Esophagus (tissue), 2 donors: ENCODE measurements around the gene MMS22L. TPM values are rescaled to one million over a fixed set of nuclear protein-coding genes. Genes with fewer than 3 reads are reported as not detected.

ENCODE experiments used
- H3K27ac ChIP-seq, 2 donors: one replicate each; pipeline ENCODE4 v1.5.1; 2013; ENCODE audit warnings: low read depth in 2 of 2, mild to moderate bottlenecking in 2 of 2, inconsistent platforms in 1 of 2, low read length in 1 of 2, moderate library complexity in 1 of 2
- H3K27me3 ChIP-seq, 2 donors: one replicate each; pipeline ENCODE4 v1.6.1; 2013; ENCODE audit warnings: low read length in 2 of 2, control low read depth in 1 of 2, mild to moderate bottlenecking in 1 of 2; ENCODE audit not compliant: insufficient read depth in 2 of 2, control insufficient read depth in 1 of 2
- H3K36me3 ChIP-seq, 2 donors: one replicate each; pipeline ENCODE4 v1.6.1; 2013; ENCODE audit warnings: low read length in 1 of 2; ENCODE audit not compliant: control insufficient read depth in 2 of 2, insufficient read depth in 2 of 2
- H3K4me1 ChIP-seq, 2 donors: one replicate each; pipeline ENCODE4 v1.6.1; 2013; ENCODE audit warnings: low read length in 1 of 2; ENCODE audit not compliant: control insufficient read depth in 2 of 2, insufficient read depth in 2 of 2
- H3K4me3 ChIP-seq, 2 donors: one replicate each; pipeline ENCODE4 v1.5.1; 2013; ENCODE audit warnings: low read length in 2 of 2, mild to moderate bottlenecking in 2 of 2, low read depth in 1 of 2, moderate library complexity in 1 of 2
- H3K9me3 ChIP-seq, 2 donors: one replicate each; pipeline ENCODE4 v1.6.1; 2013; ENCODE audit warnings: mild to moderate bottlenecking in 2 of 2, low read depth in 1 of 2, low read length in 1 of 2, moderate library complexity in 1 of 2; ENCODE audit not compliant: control insufficient read depth in 2 of 2, insufficient read depth in 1 of 2
- WGBS, 2 donors: extraction: QIAGEN DNeasy Blood & Tissue Kit; methylation state at CpG; one replicate each; pipeline ENCODE4 v1.1.7; 2013; 5-methylcytosine and 5-hydroxymethylcytosine counted together
- polyA plus RNA-seq, 2 donors: library from polyadenylated mRNA; stranded (reverse); fragments of 200-250 nt; gene quantifications; one replicate each; pipeline ENCODE4 v1.2.3, GENCODE V29; 2013
- donor health status: healthy with polysubstance abuse.
- donor health status: Bipolar disorder and iron deficiency.

Gene MMS22L
- polyA plus RNA-seq, 2 donors, result 1.8 to 2.4 TPM

DNA sequence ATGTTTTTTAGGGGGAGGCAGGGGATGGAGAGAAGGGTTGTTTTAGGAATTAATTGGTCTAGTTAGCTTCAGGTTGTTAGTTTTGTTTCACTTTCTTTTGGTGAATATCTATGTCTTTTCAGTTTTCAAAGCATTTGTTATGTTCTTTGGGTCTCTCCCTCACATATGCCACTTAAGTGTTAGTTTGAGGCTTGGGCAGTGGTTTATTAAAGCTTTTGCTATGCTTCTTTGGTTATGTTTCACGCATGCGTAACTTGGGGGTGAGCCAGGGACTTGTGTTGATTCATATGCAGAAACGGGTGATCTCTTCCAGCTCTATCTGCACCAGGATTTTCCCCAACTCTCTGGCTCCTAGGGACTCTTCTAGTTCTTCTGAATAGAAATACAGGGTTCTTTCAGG is 11.4 kb upstream of the MMS22L start:
- peaks cover 0 to 2% of the 10 kb centered on the region in 2 donors for H3K9me3 ChIP-seq
- 23 to 35% methylated on average over 3 of the region's 3 CpGs for WGBS, 2 donors

GRCh38 chr6:97293198-97293696 is 10.2 kb upstream of the MMS22L start:
- H3K27ac ChIP-seq, result no peak overlapping the region
- WGBS, 2 donors, result 83 to 86% methylated on average over 2 of the region's 2 CpGs

More for the DNA sequence above, 11.4 kb upstream of the MMS22L start:
- Histone ChIP-seq H3K36me3 (no peaks in the 10 kb centered on the region), H3K27me3 (no peaks in the 10 kb centered on the region), H3K27ac (no peak overlapping the region), H3K4me3 (no peak overlapping the region), H3K4me1 (peaks cover 0 to 2% of the 10 kb centered on the region in 2 donors)

DNA sequence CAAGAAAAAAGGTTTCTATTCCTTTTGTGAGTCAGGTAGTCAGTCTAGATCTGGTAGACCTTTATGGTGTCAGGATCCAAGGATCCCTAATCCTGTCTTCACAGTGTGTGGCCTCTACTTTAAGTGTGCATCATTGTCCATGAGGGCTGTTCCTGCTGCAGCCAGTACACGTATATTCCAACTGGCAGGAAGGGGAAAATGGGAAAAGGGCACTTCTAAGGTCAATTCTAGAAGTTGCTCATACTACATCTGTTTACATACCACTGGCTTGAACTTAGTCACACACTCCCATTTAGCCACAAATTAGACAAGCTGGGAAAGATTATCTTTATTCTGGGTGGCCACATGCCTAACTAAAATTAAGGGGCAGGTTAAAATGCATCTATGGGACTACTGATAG is 9.7 kb upstream of the MMS22L start:
- peaks cover 0 to 2% of the 10 kb centered on the region in 2 donors for H3K9me3 ChIP-seq
- no peaks in the 10 kb centered on the region for H3K36me3 ChIP-seq
- H3K27me3 ChIP-seq, result no peaks in the 10 kb centered on the region
- H3K4me1 ChIP-seq, result peaks cover 0 to 2% of the 10 kb centered on the region in 2 donors
- 39 to 43% methylated on average over 1 of the region's 1 CpG for WGBS, 2 donors
- H3K27ac ChIP-seq, result no peak overlapping the region
- no peak overlapping the region for H3K4me3 ChIP-seq

More at GRCh38 chr6:97293198-97293696, 10.2 kb upstream of the MMS22L start:
- Histone ChIP-seq H3K9me3 (peaks cover 0 to 2% of the 10 kb centered on the region in 2 donors), H3K27me3 (no peaks in the 10 kb centered on the region), H3K4me3 (no peak overlapping the region), H3K4me1 (peaks cover 0 to 2% of the 10 kb centered on the region in 2 donors), H3K36me3 (no peaks in the 10 kb centered on the region)

DNA sequence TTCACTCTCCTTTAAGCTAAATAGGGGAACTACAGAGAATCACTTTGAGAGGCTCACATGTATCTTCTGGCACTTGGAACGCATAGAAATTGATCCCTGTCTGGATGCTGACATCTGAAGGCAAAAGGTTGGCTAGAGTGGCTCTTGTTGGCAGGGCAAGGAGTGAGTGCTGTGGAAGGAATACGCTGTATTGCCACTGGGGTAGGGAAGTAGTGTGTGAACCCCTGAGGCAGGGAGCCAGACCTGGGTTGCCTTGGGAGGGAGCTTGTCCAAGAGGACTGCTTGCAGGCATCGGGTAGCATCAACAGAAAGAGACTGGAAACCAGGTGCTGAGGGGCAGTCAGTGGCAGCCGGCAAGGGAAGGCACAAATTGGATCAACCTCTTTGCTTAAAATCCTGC is 8.9 kb upstream of the MMS22L start:
- no peak overlapping the region for H3K4me3 ChIP-seq
- H3K36me3 ChIP-seq, result no peaks in the 10 kb centered on the region
- peaks cover 0 to 2% of the 10 kb centered on the region in 2 donors for H3K4me1 ChIP-seq
- no peak overlapping the region for H3K27ac ChIP-seq
- H3K27me3 ChIP-seq, result no peaks in the 10 kb centered on the region
- H3K9me3 ChIP-seq, result peaks cover 0 to 2% of the 10 kb centered on the region in 2 donors
- 65 to 73% methylated on average over 4 of the region's 4 CpGs for WGBS, 2 donors

GRCh38 chr6:97289332-97289731 is 6.3 kb upstream of the MMS22L start:
- Histone ChIP-seq H3K27me3 (no peaks in the 10 kb centered on the region), H3K9me3 (peaks cover 0 to 2% of the 10 kb centered on the region in 2 donors), H3K36me3 (no peaks in the 10 kb centered on the region), H3K27ac (no peak overlapping the region), H3K4me3 (no peak overlapping the region), H3K4me1 (no peaks in the 10 kb centered on the region)
- WGBS, 2 donors, result 91% methylated on average over 4 of the region's 4 CpGs

DNA sequence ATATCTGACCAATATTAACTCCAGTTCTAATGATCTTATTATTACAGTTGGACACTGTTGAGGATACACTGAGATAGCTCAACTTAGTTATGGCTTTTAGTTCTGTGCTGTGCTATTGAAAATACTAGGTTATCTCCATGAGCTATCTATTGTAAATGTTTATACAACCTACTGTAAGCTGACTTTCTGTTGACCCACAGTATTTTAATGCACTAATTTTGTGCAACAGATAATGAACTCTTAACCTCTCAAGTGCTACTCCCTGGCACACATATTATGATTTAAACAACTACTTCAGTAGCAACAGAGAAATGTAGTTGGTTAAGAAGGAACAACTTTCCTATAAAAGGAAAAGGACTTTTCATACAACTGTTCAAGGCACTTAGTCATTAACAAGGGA is 5.2 kb upstream of the MMS22L start:
- Histone ChIP-seq H3K27me3 (no peaks in the 10 kb centered on the region), H3K9me3 (peaks cover 0 to 2% of the 10 kb centered on the region in 2 donors), H3K36me3 (no peaks in the 10 kb centered on the region), H3K27ac (no peak overlapping the region), H3K4me3 (no peak overlapping the region), H3K4me1 (no peaks in the 10 kb centered on the region)

DNA sequence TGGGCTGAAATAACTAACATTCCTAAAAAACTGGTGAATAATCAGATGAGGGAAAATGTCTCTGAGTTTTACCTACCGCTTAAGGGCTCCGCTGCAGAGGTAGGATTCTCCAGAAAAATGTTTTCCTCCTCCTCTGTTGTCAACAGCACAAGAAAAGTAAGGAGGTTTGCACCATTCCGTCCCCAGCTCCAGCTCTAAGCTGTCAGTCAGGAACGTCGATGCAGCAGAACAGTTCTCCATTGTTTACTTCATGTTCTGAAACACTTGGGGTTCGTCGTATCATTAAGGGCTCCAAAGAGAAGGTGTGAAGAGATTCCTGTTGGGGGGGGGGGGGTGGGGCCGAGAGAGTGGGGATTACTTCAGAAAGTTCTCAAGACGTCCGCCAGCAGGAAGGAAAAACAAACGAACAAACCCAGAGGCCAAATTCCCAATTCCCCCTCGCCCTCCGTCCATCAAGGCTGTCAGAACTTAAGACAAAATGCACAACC is 734 bp downstream of the MMS22L start:
- peak overlapping the region; percentile 79 to 96 for H3K4me3 ChIP-seq

DNA sequence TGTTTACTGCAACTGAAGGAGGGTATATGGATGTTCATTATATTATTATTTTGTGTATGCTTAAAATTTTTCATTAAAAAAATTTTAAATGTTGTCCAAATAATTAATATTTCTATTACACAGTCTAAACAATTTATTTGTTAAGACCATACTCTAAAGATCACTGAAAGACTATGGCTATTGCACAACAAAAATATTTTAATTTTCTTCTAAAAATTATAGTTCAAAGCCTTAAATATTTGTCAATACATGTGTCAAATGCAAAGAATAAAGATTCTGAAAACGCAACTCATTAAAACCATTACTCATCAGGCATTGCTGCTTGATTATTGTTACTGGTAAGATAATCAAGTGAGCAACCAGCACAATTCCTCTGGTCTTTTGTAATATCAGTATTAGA is 2.2 kb downstream of the MMS22L start:
- H3K36me3 ChIP-seq, result no peaks in the 10 kb centered on the region
- whole genome bisulfite sequencing, 2 donors, result 81 to 84% methylated on average over 1 of the region's 1 CpG
- H3K27me3 ChIP-seq, result no peaks in the 10 kb centered on the region
- no peaks in the 10 kb centered on the region for H3K9me3 ChIP-seq
- H3K4me3 ChIP-seq, result no peak overlapping the region
- H3K4me1 ChIP-seq, result no peaks in the 10 kb centered on the region
- H3K27ac ChIP-seq, result no peak overlapping the region

More for the DNA sequence above, 734 bp downstream of the MMS22L start:
- H3K27ac ChIP-seq, result peak overlapping the region; percentile 18 to 70
- H3K4me1 ChIP-seq, result no peaks in the 10 kb centered on the region
- H3K9me3 ChIP-seq, result no peaks in the 10 kb centered on the region
- H3K36me3 ChIP-seq, result no peaks in the 10 kb centered on the region
- WGBS, 2 donors, result 2% methylated on average over 13 of the region's 13 CpGs
- no peaks in the 10 kb centered on the region for H3K27me3 ChIP-seq

GRCh38 chr6:97275804-97276203 is 7.2 kb downstream of the MMS22L start:
- no peak overlapping the region for H3K27ac ChIP-seq
- H3K4me1 ChIP-seq, result no peaks in the 10 kb centered on the region
- H3K4me3 ChIP-seq, result no peak overlapping the region
- H3K9me3 ChIP-seq, result no peaks in the 10 kb centered on the region
- no peaks in the 10 kb centered on the region for H3K36me3 ChIP-seq
- WGBS, 2 donors, result 90% methylated on average over 4 of the region's 4 CpGs
- no peaks in the 10 kb centered on the region for H3K27me3 ChIP-seq

DNA sequence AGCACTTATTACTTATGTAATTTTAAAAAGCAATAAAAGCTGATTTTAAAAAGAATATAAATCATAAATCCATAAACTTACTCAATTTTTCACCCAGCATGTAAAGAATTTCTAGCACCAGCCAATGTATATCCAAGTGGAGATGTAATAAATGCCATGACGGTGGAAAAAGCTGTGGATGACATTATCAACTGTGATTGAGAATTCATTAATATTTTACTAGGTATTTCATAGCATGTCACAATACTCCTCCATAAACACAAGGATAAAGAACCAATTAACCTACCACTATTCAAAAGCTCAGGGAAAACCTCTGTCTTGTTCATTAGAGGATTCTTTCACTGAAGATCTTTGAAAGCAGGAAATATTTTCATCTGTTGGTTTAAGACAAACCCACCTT is 13.2 kb downstream of the MMS22L start:
- Histone ChIP-seq H3K4me1 (no peaks in the 10 kb centered on the region), H3K4me3 (no peak overlapping the region), H3K27ac (no peak overlapping the region), H3K36me3 (no peaks in the 10 kb centered on the region), H3K9me3 (no peaks in the 10 kb centered on the region), H3K27me3 (no peaks in the 10 kb centered on the region)
- 87 to 93% methylated on average over 1 of the region's 1 CpG for WGBS, 2 donors
